GM12801 (cell line): ENCODE data around the gene MOGAT1.

Source experiments
- CTCF ChIP-seq: IDR thresholded peaks from one replicate; pipeline ENCODE4 v1.5.1; 2011; ENCODE audit warnings: control low read depth; ENCODE audit not compliant: insufficient read length; ENCODE audit errors: extremely low read depth

MOGAT1 gene

DNA sequence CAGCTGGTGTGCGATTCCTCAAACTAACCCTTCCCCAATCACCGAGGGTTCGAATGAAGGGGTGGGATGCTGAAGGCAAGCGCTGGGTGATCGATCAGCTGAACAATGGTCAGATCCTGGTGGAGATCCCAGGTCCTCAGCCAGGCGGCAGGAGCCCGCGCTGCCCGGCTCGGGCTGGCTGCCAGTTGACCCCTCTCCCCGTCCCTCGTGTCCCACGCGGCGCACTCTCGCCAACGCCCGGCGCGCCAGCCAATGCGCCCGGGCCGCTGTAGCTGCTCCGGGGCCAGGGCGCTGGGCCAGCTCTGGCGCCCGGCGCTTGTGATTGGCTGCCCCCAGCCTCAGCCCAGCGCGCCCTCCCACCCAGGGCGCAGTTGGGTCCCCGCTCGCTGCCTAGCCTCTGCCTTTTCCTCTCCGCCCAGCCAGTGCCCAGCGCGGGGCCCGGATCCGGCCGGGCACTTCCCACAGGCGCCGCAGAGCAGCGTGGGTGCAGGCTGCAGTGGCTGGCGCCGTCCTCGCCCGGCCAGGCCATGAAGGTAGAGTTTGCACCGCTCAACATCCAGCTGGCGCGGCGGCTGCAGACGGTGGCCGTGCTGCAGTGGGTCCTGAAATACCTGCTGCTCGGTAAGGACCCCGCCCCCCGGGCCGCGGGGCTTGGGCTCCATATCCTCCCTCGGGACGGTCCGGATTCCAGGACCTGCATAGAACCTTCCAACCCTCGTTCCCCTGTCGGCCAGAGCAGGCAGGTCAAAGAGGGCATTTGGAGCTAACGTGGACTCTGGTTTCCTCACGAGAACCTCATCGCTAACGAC is at the start of gene MOGAT1:
Gene MOGAT1, plus strand, starts transcription at position 400 of the 809 bp plus-strand sequence. Its CDS starts 128 bp downstream, at position 528.
- no peak for TF ChIP-seq CTCF

GRCh38 chr2:222621893-222622292 is 49.6 kb upstream of the MOGAT1 start:
- no peak for TF ChIP-seq CTCF

DNA sequence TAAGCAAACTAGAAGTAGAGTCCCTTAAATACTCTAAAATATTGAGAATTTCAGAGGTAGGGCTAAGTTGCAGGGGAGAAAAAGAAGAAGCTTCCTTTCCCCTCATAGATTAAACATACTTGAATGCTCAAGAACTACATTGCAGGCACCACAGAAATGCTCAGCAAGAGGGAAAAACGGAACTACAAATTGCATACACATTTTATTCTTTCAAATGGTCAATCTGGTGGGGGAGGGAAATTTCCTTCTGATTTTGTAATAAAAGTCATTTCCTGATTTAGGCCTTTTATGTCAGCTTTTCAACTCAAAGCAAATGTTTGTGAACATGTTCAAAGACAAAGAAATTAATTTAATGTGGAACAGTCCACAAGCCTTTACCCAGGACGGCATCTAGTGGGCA is 48.5 kb upstream of the MOGAT1 start:
- TF ChIP-seq CTCF = no peak

DNA sequence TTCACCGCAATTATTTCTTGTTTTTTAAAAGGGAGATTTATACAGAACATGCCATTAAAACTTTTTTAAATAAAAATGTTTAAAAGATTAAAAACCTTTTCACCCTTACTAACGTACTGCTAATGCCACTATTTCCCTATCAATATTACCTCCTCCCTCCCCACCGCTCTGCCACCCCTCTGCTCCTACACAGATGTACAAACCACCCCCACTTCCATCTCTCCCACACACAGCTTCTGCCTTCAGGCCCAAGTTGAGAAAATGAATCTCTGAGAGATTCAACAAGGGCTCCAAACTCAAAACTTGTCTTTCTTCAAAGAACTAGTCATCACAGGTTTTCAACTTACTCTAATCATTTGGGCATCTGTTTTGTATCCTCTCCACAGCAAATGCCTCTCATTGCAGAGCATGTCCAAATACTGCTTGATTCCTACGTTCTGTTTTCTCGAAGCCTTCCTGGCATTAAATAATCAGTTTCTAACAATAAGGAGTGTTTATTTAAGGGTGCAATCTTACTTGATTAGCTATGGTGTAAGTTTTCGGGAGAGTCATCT is 47.6 kb upstream of the MOGAT1 start:
- TF ChIP-seq CTCF = no peak

DNA sequence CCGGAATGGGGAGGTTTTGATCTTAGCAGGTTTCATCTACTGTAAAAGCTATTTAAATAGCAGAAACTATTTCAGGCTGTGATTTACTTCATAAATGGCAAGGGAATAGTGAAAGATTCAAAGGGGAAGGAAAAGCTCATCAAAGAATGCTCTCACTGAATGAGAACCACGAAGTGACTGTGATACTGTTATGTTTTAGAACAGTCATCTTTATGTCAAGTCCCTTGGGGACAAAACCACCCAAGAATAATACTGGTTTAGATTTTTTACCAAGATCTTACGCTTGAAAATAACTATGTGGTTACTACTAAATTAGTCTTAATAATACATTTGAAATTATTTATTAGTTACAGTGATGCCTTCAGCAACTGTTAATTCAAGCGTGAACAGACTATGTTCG is 43.7 kb upstream of the MOGAT1 start:
- TF ChIP-seq CTCF = no peak

GRCh38 chr2:222635295-222635694 is 36.2 kb upstream of the MOGAT1 start:
- TF ChIP-seq CTCF = no peak

- TF ChIP-seq CTCF = no peak
Observed at GRCh38 chr2:222637067-222637466, 34.4 kb upstream of the MOGAT1 start.
